Measurements from ENCODE around the gene PSMD9. TPM values are rescaled to one million over a fixed set of nuclear protein-coding genes. Genes with fewer than 3 reads are reported as not detected.

PSMD9 gene
- total RNA-seq, 1 experiment from 2014 or later, result 39.9 TPM

DNA sequence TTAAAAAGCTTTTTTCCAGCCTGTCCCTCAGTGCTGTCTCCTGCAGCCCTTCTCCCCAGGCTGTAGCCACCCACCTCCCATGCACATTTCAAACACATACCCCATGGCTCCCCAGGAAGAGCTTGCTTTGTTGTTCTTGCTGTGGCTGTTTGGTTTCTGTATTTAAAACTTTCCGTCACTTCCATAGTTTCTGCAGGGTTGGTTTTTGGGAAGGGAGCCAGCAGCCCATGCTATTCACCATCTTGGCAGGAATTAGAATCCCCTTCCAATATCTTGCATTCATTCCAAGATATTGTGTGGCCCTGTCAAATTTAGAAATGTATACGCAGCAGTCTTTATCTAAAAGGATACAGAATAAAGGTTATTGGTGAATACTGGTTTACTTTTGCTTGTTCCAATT lies 59.4 kb downstream of the PSMD9 start:
- Histone ChIP-seq H3K27me3 (ENCODE audit: insufficient read depth, low read length) (no peaks in the 10 kb centered on the region), H3K9me3 (ENCODE audit: control insufficient read depth, low read depth, low read length) (no peaks in the 10 kb centered on the region), H3K9ac (ENCODE audit: extremely low read depth, insufficient read length, low read length) (no peak overlapping the region), H3K18ac (ENCODE audit: insufficient read length, low read depth, low read length) (no peak overlapping the region), H2BK5ac (ENCODE audit: insufficient read length, low read length) (no peak overlapping the region), H3T11ph (ENCODE audit: low read length) (no peak overlapping the region), H3K4me1 (ENCODE audit: insufficient read depth, low read length) (no peaks in the 10 kb centered on the region; the same call in 1 of the 2 replicates), H2BK120ac (ENCODE audit: low read depth, low read length, poor library complexity, severe bottlenecking) (no peak overlapping the region), H2BK12ac (ENCODE audit: insufficient read length, low read depth, low read length) (no peak overlapping the region), H3K56ac (ENCODE audit: insufficient read length, low read depth, low read length) (no peak overlapping the region), H3K4me2 (ENCODE audit: insufficient read depth, insufficient read length, low read length) (peak overlapping the region; percentile 35), H4K20me1 (ENCODE audit: control insufficient read depth, insufficient read depth, insufficient read length) (no peaks in the 10 kb centered on the region), H2BK20ac (ENCODE audit: low read depth, low read length, poor library complexity, severe bottlenecking) (no peak overlapping the region), H3K23me2 (ENCODE audit: insufficient read length, low read depth, low read length, poor library complexity, severe bottlenecking) (no peaks in the 10 kb centered on the region), H2AK5ac (ENCODE audit: insufficient read length, low read length) (no peak overlapping the region), H3K79me2 (ENCODE audit: insufficient read depth, low read length) (no peaks in the 10 kb centered on the region), H3K4ac (ENCODE audit: low read depth, low read length) (no peak overlapping the region), H3K27ac (ENCODE audit: insufficient read length, low read depth, low read length) (no peak overlapping the region), H2BK15ac (ENCODE audit: low read depth, low read length) (no peak overlapping the region), H4K5ac (ENCODE audit: insufficient read length, low read depth, low read length) (peak overlapping the region; percentile 60), H4K91ac (ENCODE audit: insufficient read length, low read depth, low read length) (no peak overlapping the region), H3K14ac (ENCODE audit: insufficient read depth, low read length) (no peak overlapping the region), H3K23ac (ENCODE audit: insufficient read length, low read depth, low read length) (no peak overlapping the region), H3K79me1 (ENCODE audit: insufficient read depth, low read depth, low read length, poor library complexity, severe bottlenecking) (no peaks in the 10 kb centered on the region), H2AFZ (ENCODE audit: low read length) (no peak overlapping the region), H4K8ac (replicated peaks; ENCODE audit: insufficient read length, low read depth, low read length) (no peak overlapping the region)
- TF ChIP-seq, protein P1, sequence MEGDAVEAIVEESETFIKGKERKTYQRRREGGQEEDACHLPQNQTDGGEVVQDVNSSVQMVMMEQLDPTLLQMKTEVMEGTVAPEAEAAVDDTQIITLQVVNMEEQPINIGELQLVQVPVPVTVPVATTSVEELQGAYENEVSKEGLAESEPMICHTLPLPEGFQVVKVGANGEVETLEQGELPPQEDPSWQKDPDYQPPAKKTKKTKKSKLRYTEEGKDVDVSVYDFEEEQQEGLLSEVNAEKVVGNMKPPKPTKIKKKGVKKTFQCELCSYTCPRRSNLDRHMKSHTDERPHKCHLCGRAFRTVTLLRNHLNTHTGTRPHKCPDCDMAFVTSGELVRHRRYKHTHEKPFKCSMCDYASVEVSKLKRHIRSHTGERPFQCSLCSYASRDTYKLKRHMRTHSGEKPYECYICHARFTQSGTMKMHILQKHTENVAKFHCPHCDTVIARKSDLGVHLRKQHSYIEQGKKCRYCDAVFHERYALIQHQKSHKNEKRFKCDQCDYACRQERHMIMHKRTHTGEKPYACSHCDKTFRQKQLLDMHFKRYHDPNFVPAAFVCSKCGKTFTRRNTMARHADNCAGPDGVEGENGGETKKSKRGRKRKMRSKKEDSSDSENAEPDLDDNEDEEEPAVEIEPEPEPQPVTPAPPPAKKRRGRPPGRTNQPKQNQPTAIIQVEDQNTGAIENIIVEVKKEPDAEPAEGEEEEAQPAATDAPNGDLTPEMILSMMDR (conservative IDR thresholded peaks at IDR 0.05), result no peak
- no peak overlapping the region for H3K27ac Mint-ChIP-seq
- no peak for DNase-seq
- H3K4me3 Mint-ChIP-seq, result no peak overlapping the region
- peaks cover 6 to 14% of the 10 kb centered on the region in 2 experiments; a peak in 3 of 5 replicates for H3K9me3 Mint-ChIP-seq
- peaks cover under 1% of the 10 kb centered on the region for H3K27me3 Mint-ChIP-seq (ENCODE audit: low read depth)
- no CpG with 5 or more reads among the region's 2 CpGs for WGBS (ENCODE audit: extremely low coverage, insufficient read length, low lambda C conversion rate)
- H3K4me1 Mint-ChIP-seq, result peaks cover 10% of the 10 kb centered on the region in 2 experiments
- H3K36me3 Mint-ChIP-seq (ENCODE audit: insufficient read depth in 1 of 3, low read depth in 3 of 3), result peaks cover 0 to 7% (median 0%) of the 10 kb centered on the region in 3 experiments; a peak in 2 of 7 replicates

All from H9 (cell line).